WTC11 (cell line): ENCODE measurements around the gene CALU.

Source experiments
- ZNF232 ChIP-seq: sonication (generic); formaldehyde crosslinking; IDR thresholded peaks from 2 replicates; pipeline ENCODE4 v1.8.0; 2022; ENCODE audit warnings: mild to moderate bottlenecking, missing genetic modification reagents
- TF ChIP-seq, protein P1 (sequence below): fragments of 200-600 bp; IDR thresholded peaks from 2 replicates; pipeline ENCODE4 v1.8.0; 2022; ENCODE audit warnings: antibody characterized with exemption
- TF ChIP-seq, protein P2 (sequence below): sonication (generic); formaldehyde crosslinking; IDR thresholded peaks from 2 replicates; pipeline ENCODE4 v1.8.0; 2022; ENCODE audit warnings: mild to moderate bottlenecking, missing genetic modification reagents
- TF ChIP-seq, protein P3 (sequence below): sonication (generic); formaldehyde crosslinking; IDR thresholded peaks from 2 replicates; pipeline ENCODE4 v1.8.1; 2022; ENCODE audit warnings: mild to moderate bottlenecking, moderate library complexity, missing genetic modification reagents

DNA sequence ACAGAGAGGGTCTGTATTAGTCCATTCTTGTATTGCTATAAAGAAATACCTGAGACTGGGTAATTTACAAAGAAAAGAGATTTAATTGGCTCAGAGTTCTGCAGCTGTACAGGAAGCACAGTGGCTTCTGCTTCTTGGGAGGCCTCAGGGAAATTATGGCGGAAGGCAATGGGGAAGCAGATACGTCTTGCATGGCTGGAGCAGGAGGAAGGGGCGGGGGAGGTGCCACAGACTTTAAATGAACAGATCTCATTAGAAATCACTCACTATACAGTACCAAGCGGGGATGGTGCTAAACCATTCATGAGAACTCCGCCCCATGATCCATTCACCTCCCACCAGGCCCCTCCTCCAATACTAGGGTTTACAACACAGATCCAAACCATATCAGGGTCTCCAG lies 3.7 kb upstream of the CALU start:
- TF ChIP-seq, protein P1, sequence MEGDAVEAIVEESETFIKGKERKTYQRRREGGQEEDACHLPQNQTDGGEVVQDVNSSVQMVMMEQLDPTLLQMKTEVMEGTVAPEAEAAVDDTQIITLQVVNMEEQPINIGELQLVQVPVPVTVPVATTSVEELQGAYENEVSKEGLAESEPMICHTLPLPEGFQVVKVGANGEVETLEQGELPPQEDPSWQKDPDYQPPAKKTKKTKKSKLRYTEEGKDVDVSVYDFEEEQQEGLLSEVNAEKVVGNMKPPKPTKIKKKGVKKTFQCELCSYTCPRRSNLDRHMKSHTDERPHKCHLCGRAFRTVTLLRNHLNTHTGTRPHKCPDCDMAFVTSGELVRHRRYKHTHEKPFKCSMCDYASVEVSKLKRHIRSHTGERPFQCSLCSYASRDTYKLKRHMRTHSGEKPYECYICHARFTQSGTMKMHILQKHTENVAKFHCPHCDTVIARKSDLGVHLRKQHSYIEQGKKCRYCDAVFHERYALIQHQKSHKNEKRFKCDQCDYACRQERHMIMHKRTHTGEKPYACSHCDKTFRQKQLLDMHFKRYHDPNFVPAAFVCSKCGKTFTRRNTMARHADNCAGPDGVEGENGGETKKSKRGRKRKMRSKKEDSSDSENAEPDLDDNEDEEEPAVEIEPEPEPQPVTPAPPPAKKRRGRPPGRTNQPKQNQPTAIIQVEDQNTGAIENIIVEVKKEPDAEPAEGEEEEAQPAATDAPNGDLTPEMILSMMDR = no peak
- TF ChIP-seq, protein P2, sequence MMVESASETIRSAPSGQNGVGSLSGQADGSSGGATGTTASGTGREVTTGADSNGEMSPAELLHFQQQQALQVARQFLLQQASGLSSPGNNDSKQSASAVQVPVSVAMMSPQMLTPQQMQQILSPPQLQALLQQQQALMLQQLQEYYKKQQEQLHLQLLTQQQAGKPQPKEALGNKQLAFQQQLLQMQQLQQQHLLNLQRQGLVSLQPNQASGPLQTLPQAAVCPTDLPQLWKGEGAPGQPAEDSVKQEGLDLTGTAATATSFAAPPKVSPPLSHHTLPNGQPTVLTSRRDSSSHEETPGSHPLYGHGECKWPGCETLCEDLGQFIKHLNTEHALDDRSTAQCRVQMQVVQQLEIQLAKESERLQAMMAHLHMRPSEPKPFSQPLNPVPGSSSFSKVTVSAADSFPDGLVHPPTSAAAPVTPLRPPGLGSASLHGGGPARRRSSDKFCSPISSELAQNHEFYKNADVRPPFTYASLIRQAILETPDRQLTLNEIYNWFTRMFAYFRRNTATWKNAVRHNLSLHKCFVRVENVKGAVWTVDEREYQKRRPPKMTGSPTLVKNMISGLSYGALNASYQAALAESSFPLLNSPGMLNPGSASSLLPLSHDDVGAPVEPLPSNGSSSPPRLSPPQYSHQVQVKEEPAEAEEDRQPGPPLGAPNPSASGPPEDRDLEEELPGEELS (CRISPR knock-in tag) = no peak
- TF ChIP-seq, protein P3, sequence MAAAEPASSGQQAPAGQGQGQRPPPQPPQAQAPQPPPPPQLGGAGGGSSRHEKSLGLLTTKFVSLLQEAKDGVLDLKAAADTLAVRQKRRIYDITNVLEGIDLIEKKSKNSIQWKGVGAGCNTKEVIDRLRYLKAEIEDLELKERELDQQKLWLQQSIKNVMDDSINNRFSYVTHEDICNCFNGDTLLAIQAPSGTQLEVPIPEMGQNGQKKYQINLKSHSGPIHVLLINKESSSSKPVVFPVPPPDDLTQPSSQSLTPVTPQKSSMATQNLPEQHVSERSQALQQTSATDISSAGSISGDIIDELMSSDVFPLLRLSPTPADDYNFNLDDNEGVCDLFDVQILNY = no peak
- TF ChIP-seq ZNF232 (CRISPR knock-in tag) = no peak
